HepG2 (cell line): ENCODE results near the gene EIF6. TPM values are rescaled to one million over a fixed set of nuclear protein-coding genes. Genes with fewer than 3 reads are reported as not detected.

Experiments used
- HDAC1 ChIP-seq: sonication (generic); formaldehyde crosslinking; IDR thresholded peaks from 2 replicates; pipeline ENCODE4 v1.5.1; 2020; ENCODE audit warnings: mild to moderate bottlenecking, missing genetic modification reagents
- HINFP ChIP-seq: sonication (generic); formaldehyde crosslinking; IDR thresholded peaks from 2 replicates; pipeline ENCODE4 v1.4.0; 2020; ENCODE audit warnings: low read depth, mild to moderate bottlenecking, missing genetic modification reagents
- KDM1A ChIP-seq: IDR thresholded peaks from 2 replicates; pipeline ENCODE4 v1.6.1; 2016; ENCODE audit warnings: missing compliant biosample characterization
- NKX3-1 ChIP-seq: sonication (generic); formaldehyde crosslinking; IDR thresholded peaks from 2 replicates; pipeline ENCODE4 v1.5.0; 2020; ENCODE audit warnings: missing genetic modification reagents
- SAP130 ChIP-seq: IDR thresholded peaks from 2 replicates; pipeline ENCODE4 v1.6.1; 2016; ENCODE audit warnings: low read depth
- SNRNP70 ChIP-seq: fragments of 200-400 bp; formaldehyde crosslinking; IDR thresholded peaks from 2 replicates; pipeline ENCODE4 v1.6.1; 2017; ENCODE audit warnings: mild to moderate bottlenecking, low read depth, low read length, moderate library complexity
- SUZ12 ChIP-seq: fragments of 150-350 bp; IDR thresholded peaks from 2 replicates; pipeline ENCODE4 v1.6.1; 2014; ENCODE audit warnings: low read depth, low read length
- TP53 ChIP-seq: sonication (generic); formaldehyde crosslinking; conservative IDR thresholded peaks from 2 replicates; pipeline ENCODE4 v1.4.0; 2020; ENCODE audit warnings: missing genetic modification reagents
- ZNF136 ChIP-seq: sonication (generic); formaldehyde crosslinking; IDR thresholded peaks from 2 replicates; pipeline ENCODE4 v1.8.1; 2022; ENCODE audit warnings: low read depth, mild to moderate bottlenecking, moderate library complexity, missing genetic modification reagents
- ZNF256 ChIP-seq: sonication (generic); formaldehyde crosslinking; conservative IDR thresholded peaks from 2 replicates; pipeline ENCODE4 v1.4.0; 2020; ENCODE audit warnings: missing genetic modification reagents
- ZNF563 ChIP-seq: sonication (generic); formaldehyde crosslinking; IDR thresholded peaks from 2 replicates; pipeline ENCODE4 v1.8.0; 2022; ENCODE audit warnings: mild to moderate bottlenecking, moderate library complexity, missing genetic modification reagents
- ZNF646 ChIP-seq: sonication (generic); formaldehyde crosslinking; IDR thresholded peaks from 2 replicates; pipeline ENCODE4 v1.9.0; 2021; ENCODE audit warnings: mild to moderate bottlenecking, missing genetic modification reagents
- ZNF879 ChIP-seq: sonication (generic); formaldehyde crosslinking; IDR thresholded peaks from 2 replicates; pipeline ENCODE4 v1.8.1; 2023; ENCODE audit warnings: missing genetic modification reagents
- ZNF891 ChIP-seq: sonication (generic); formaldehyde crosslinking; IDR thresholded peaks from 2 replicates; pipeline ENCODE4 v1.5.0; 2020; ENCODE audit warnings: mild to moderate bottlenecking, missing genetic modification reagents
- ZSCAN25 ChIP-seq: sonication (generic); formaldehyde crosslinking; IDR thresholded peaks from 2 replicates; pipeline ENCODE4 v1.8.0; 2022; ENCODE audit warnings: mild to moderate bottlenecking, missing genetic modification reagents
- ZSCAN5A ChIP-seq: sonication (generic); formaldehyde crosslinking; IDR thresholded peaks from 2 replicates; pipeline ENCODE4 v1.8.0; 2022; ENCODE audit warnings: mild to moderate bottlenecking, missing genetic modification reagents, borderline replicate concordance
- polyA plus RNA-seq, 8 experiments: library from polyadenylated mRNA; depleted of rRNA in 3 of 8; stranded (reverse) in 7 of 8; unstranded in 1 of 8; fragments of >200 nt; fragmentation: Illumina TruSeq in 4 of 8; extraction: Trizol in 4 of 8; gene quantifications; 2 replicates each; pipeline versions ENCODE4 v1.2.1 to v1.2.3, GENCODE V29; 2011 to 2016; ENCODE audit warnings: low read depth in 4 of 8, missing spikeins in 1 of 8, mixed read lengths in 1 of 8; ENCODE audit not compliant: insufficient read depth in 1 of 8
- total RNA-seq, 5 experiments: library from RNA; depleted of rRNA; stranded (reverse); fragments of >200 nt; fragmentation: Illumina TruSeq; extraction: Trizol; gene quantifications; 2 replicates each; pipeline ENCODE4 v1.2.3, GENCODE V29; 2016; ENCODE audit warnings: low read depth in 1 of 5
- TF ChIP-seq, protein P1 (sequence below): IDR thresholded peaks from 2 replicates; pipeline ENCODE4 v1.6.1; 2018; ENCODE audit warnings: missing genetic modification reagents
- TF ChIP-seq, protein P2 (sequence below): sonication (generic); formaldehyde crosslinking; IDR thresholded peaks from 2 replicates; pipeline ENCODE4 v1.9.0; 2022; ENCODE audit warnings: missing genetic modification reagents, mild to moderate bottlenecking, borderline replicate concordance

The EIF6 gene
- total and polyA plus RNA-seq, 2 of the 13 experiments (the other 11 are each of a cell fraction or from before 2014, with no cell fraction given) = 462 to 466 TPM

DNA sequence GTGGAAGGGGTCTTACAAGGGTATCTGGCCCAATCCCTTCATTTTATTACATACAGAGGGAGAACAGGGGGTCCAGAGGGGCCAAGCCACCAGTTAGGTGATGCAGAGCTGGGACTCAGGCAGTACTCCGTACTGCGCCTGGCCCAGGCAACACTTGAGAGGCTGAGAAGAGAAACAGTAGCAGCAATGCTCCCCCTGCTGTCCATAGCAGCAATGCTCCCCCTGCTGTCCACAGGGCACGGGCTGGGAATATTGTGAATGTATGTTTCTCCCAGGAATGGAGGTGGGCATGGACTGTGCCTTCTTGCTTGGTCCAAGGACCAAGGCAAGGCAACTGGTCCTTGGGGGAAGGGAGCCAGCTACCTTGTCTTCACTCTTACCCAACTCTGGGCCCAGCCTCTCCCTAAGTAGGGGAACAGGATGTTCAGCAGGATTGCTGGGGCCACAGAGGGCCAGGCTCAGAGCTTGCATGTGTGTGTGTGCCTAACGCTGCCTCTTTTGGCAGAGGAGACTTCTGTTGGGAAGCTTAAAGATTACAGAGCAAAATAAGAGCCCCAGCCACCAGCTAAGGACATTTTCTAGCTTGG lies 22.5 kb upstream of the EIF6 start (continued):
- TF ChIP-seq, protein P1, sequence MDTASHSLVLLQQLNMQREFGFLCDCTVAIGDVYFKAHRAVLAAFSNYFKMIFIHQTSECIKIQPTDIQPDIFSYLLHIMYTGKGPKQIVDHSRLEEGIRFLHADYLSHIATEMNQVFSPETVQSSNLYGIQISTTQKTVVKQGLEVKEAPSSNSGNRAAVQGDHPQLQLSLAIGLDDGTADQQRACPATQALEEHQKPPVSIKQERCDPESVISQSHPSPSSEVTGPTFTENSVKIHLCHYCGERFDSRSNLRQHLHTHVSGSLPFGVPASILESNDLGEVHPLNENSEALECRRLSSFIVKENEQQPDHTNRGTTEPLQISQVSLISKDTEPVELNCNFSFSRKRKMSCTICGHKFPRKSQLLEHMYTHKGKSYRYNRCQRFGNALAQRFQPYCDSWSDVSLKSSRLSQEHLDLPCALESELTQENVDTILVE (CRISPR knock-in tag) = no peak
- no peak for TF ChIP-seq TP53
- TF ChIP-seq ZSCAN25 (CRISPR knock-in tag) = no peak; the same call in 1 of the 2 replicates
- TF ChIP-seq NKX3-1 (CRISPR knock-in tag) = no peak
- no peak for TF ChIP-seq ZNF256 (CRISPR knock-in tag)
- no peak for TF ChIP-seq HINFP (CRISPR knock-in tag)
- TF ChIP-seq ZNF136 (CRISPR knock-in tag) = no peak; the same call in 1 of the 2 replicates
- peak; percentile 54 for TF ChIP-seq SAP130 (CRISPR knock-in tag)
- TF ChIP-seq ZNF891 (CRISPR knock-in tag) = no peak; the same call in 1 of the 2 replicates
- TF ChIP-seq SUZ12 = no peak
- TF ChIP-seq ZNF646 (CRISPR knock-in tag) = no peak
- TF ChIP-seq KDM1A (CRISPR knock-in tag) = no peak
- TF ChIP-seq ZNF879 (CRISPR knock-in tag) = no peak
- no peak for TF ChIP-seq SNRNP70
- no peak for TF ChIP-seq ZSCAN5A (CRISPR knock-in tag)
- TF ChIP-seq, protein P2, sequence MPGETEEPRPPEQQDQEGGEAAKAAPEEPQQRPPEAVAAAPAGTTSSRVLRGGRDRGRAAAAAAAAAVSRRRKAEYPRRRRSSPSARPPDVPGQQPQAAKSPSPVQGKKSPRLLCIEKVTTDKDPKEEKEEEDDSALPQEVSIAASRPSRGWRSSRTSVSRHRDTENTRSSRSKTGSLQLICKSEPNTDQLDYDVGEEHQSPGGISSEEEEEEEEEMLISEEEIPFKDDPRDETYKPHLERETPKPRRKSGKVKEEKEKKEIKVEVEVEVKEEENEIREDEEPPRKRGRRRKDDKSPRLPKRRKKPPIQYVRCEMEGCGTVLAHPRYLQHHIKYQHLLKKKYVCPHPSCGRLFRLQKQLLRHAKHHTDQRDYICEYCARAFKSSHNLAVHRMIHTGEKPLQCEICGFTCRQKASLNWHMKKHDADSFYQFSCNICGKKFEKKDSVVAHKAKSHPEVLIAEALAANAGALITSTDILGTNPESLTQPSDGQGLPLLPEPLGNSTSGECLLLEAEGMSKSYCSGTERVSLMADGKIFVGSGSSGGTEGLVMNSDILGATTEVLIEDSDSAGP (CRISPR knock-in tag) = no peak
- TF ChIP-seq HDAC1 (CRISPR knock-in tag) = no peak
- TF ChIP-seq ZNF563 = no peak
